Liver (tissue), 3 donors: ENCODE data around the gene TNFRSF25.

ENCODE experiments used
- EGR1 ChIP-seq, 2 donors: IDR thresholded peaks; 2 replicates each; pipeline ENCODE4 v1.6.1; 2016 to 2018; ENCODE audit warnings: antibody characterized with exemption in 2 of 2, low read depth in 2 of 2
- FOXA1 ChIP-seq: IDR thresholded peaks from 2 replicates; pipeline ENCODE4 v1.6.1; 2016; ENCODE audit warnings: antibody characterized with exemption
- GABPA ChIP-seq, 2 donors: IDR thresholded peaks in 1 of 2; conservative IDR thresholded peaks in 1 of 2; 2 replicates each; pipeline ENCODE4 v1.6.1; 2016; ENCODE audit warnings: antibody characterized with exemption in 2 of 2, mild to moderate bottlenecking in 1 of 2, moderate library complexity in 1 of 2
- HNF4A ChIP-seq, 2 donors: conservative IDR thresholded peaks; 2 replicates each; pipeline ENCODE4 v1.6.1; 2016; ENCODE audit warnings: antibody characterized with exemption in 2 of 2, mild to moderate bottlenecking in 2 of 2
- HNF4G ChIP-seq: IDR thresholded peaks from 2 replicates; pipeline ENCODE4 v1.6.1; 2016; ENCODE audit warnings: antibody characterized with exemption
- JUND ChIP-seq, 2 donors: IDR thresholded peaks; 2 replicates each; pipeline ENCODE4 v1.6.1; 2016; ENCODE audit warnings: antibody characterized with exemption in 2 of 2
- MAX ChIP-seq: IDR thresholded peaks from 2 replicates; pipeline ENCODE4 v1.6.1; 2016; ENCODE audit warnings: antibody characterized with exemption
- RXRA ChIP-seq, 2 donors: IDR thresholded peaks; 2 replicates each; pipeline ENCODE4 v1.6.1; 2017 to 2018; ENCODE audit warnings: antibody characterized with exemption in 2 of 2, mild to moderate bottlenecking in 1 of 2
- SP1 ChIP-seq: IDR thresholded peaks from 2 replicates; pipeline ENCODE4 v1.6.1; 2018; ENCODE audit warnings: antibody characterized with exemption, mild to moderate bottlenecking
- TAF1 ChIP-seq: conservative IDR thresholded peaks from 2 replicates; pipeline ENCODE4 v1.6.1; 2016; ENCODE audit warnings: antibody characterized with exemption, mild to moderate bottlenecking
- TF ChIP-seq, protein P1 (sequence below): fragments of 150-350 bp; IDR thresholded peaks from 2 replicates; pipeline ENCODE4 v1.5.1; 2017; ENCODE audit warnings: improper control_type of control experiment, low read depth, low read length; ENCODE audit not compliant: missing input control
- TF ChIP-seq, protein P2 (sequence below): IDR thresholded peaks from 2 replicates; pipeline ENCODE4 v1.6.1; 2016; ENCODE audit warnings: antibody characterized with exemption, mild to moderate bottlenecking
- donor health status: healthy.
- donor health status: healthy.

DNA sequence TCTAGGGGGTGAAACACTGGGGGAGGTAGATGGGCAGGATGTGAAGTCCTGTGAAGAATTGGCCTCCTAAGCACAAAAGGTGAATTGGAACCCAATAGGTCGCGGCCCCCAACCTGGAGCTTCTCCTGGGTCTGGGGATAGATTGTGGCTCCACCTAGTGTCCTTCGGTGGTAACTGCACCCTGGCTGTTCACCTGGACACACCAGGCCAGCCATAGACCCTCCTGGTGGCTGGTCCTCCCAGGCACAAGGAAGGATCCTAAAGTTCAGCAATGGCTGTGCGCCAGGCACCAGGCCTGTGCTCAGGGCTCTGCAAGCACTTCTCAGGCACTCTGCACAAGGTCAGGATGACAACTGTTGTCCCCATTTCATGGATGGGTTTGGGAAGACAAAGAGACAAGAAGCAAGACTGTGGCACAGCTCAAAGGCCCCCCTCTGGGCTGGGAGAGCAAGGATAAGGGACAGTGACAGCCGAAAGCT lies 27.9 kb downstream of the TNFRSF25 start:
- TF ChIP-seq, protein P1, sequence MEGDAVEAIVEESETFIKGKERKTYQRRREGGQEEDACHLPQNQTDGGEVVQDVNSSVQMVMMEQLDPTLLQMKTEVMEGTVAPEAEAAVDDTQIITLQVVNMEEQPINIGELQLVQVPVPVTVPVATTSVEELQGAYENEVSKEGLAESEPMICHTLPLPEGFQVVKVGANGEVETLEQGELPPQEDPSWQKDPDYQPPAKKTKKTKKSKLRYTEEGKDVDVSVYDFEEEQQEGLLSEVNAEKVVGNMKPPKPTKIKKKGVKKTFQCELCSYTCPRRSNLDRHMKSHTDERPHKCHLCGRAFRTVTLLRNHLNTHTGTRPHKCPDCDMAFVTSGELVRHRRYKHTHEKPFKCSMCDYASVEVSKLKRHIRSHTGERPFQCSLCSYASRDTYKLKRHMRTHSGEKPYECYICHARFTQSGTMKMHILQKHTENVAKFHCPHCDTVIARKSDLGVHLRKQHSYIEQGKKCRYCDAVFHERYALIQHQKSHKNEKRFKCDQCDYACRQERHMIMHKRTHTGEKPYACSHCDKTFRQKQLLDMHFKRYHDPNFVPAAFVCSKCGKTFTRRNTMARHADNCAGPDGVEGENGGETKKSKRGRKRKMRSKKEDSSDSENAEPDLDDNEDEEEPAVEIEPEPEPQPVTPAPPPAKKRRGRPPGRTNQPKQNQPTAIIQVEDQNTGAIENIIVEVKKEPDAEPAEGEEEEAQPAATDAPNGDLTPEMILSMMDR, result peak; percentile 86
- TF ChIP-seq, protein P2, sequence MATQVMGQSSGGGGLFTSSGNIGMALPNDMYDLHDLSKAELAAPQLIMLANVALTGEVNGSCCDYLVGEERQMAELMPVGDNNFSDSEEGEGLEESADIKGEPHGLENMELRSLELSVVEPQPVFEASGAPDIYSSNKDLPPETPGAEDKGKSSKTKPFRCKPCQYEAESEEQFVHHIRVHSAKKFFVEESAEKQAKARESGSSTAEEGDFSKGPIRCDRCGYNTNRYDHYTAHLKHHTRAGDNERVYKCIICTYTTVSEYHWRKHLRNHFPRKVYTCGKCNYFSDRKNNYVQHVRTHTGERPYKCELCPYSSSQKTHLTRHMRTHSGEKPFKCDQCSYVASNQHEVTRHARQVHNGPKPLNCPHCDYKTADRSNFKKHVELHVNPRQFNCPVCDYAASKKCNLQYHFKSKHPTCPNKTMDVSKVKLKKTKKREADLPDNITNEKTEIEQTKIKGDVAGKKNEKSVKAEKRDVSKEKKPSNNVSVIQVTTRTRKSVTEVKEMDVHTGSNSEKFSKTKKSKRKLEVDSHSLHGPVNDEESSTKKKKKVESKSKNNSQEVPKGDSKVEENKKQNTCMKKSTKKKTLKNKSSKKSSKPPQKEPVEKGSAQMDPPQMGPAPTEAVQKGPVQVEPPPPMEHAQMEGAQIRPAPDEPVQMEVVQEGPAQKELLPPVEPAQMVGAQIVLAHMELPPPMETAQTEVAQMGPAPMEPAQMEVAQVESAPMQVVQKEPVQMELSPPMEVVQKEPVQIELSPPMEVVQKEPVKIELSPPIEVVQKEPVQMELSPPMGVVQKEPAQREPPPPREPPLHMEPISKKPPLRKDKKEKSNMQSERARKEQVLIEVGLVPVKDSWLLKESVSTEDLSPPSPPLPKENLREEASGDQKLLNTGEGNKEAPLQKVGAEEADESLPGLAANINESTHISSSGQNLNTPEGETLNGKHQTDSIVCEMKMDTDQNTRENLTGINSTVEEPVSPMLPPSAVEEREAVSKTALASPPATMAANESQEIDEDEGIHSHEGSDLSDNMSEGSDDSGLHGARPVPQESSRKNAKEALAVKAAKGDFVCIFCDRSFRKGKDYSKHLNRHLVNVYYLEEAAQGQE, result no peak
- TF ChIP-seq MAX (no peak), TAF1 (no peak), HNF4G (no peak), HNF4A (conservative IDR thresholded peaks at IDR 0.05) (no peak), SP1 (no peak), GABPA (IDR thresholded peaks at IDR 0.05 in 1 of 2, conservative IDR thresholded peaks at IDR 0.05 in 1 of 2) (no peak), RXRA (IDR thresholded peaks at IDR 0.05) (no peak), EGR1 (IDR thresholded peaks at IDR 0.05; ENCODE audit: low read depth in 2 of 2) (no peak), FOXA1 (no peak), JUND (IDR thresholded peaks at IDR 0.05) (no peak)
